ENCODE results near the gene GTF3C5. TPM values are rescaled to one million over a fixed set of nuclear protein-coding genes. Genes with fewer than 3 reads are reported as not detected.

Gene GTF3C5
- total and polyA plus RNA-seq, 2 of the 4 experiments (the other 2 are of a cell fraction): 49.1 to 52.3 TPM

DNA sequence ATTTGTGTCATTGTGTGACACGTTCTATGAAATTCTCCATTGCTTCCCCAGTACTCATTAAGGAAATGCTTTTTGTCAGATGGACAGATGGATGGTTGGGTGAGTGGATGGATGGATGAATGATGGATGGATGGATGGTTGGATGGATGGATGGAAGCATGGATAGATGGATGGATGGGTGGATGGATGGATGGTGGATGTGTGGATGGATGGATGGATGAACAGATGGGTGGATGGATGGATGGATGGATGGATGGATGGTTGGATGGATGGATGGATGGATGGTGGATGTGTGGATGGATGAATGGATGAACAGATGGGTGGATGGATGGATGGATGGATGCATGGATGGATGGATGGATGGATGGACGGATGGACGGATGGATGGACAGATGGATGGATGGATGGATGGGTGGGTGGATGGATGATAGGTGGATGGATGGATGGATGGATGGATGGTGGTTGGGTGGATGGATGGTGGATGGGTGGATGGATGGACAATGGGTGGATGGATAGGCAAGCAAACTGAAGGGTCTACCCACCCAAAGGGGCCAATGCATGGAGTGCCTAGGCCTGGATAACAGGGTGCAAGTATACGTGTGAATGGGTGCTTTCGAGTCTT, 24.0 kb upstream of the GTF3C5 start:
- H3K56ac ChIP-seq (ENCODE audit: extremely low read depth, insufficient read depth, low read length): no peak overlapping the region
- no peak for TF ChIP-seq FOS (IDR thresholded peaks at IDR 0.05; ENCODE audit: low read depth, low read length)
- TF ChIP-seq RAD21 (IDR thresholded peaks at IDR 0.05; ENCODE audit: low read length): no peak
- TF ChIP-seq NFE2L2 (IDR thresholded peaks at IDR 0.05; ENCODE audit: low read depth, low read length): no peak
- no peaks in the 10 kb centered on the region; the same call in 1 of the 2 replicates for H3K9me3 ChIP-seq (ENCODE audit: control insufficient read depth, insufficient read depth, low read length)
- H3K9ac ChIP-seq (ENCODE audit: low read depth, low read length): no peak overlapping the region
- in situ Hi-C loops (cut with MboI; ENCODE audit: low sequenced_read_pairs): no loop called here
- no TSS peak for BruUV-seq (replicated peaks)
- H4K20me1 ChIP-seq (ENCODE audit: insufficient read depth, low read length): no peaks in the 10 kb centered on the region
- no peak overlapping the region for H2BK15ac ChIP-seq (ENCODE audit: low read depth, low read length)
- H3K4me1 ChIP-seq (ENCODE audit: control insufficient read depth, insufficient read depth, low read length): no peaks in the 10 kb centered on the region
- WGBS, 2 experiments (ENCODE audit: extremely low coverage in 2 of 2, insufficient read length in 1 of 2): 32% methylated on average over 2 of the region's 5 CpGs; no CpG with 5 or more reads in 1 of the 2 experiments
- H2AFZ ChIP-seq (replicated peaks; ENCODE audit: low read length, poor library complexity): no peak overlapping the region
- no peak overlapping the region for H2BK120ac ChIP-seq (ENCODE audit: low read depth, low read length)
- no peak overlapping the region for H2BK20ac ChIP-seq (ENCODE audit: low read depth, low read length)
- H3K23ac ChIP-seq (ENCODE audit: low read depth, low read length): no peak overlapping the region
- H3K9me1 ChIP-seq (ENCODE audit: insufficient read depth, low read length): no peaks in the 10 kb centered on the region
- no peak overlapping the region for H2AK5ac ChIP-seq (ENCODE audit: low read depth, low read length)
- dilution Hi-C loops (cut with HindIII; ENCODE audit: low sequenced_read_pairs, unreplicated experiment): no loop called here
- no peak overlapping the region for H3K4me3 ChIP-seq (ENCODE audit: insufficient read depth, low read depth, low read length)
- ATAC-seq (ENCODE audit: low read depth) (no peak), DNase-seq (no peak)
- H3K36me3 ChIP-seq (ENCODE audit: control insufficient read depth, insufficient read depth, low read length): no peaks in the 10 kb centered on the region
- H4K5ac ChIP-seq (ENCODE audit: low read depth, low read length): no peak overlapping the region
- no peak overlapping the region for H2AK9ac ChIP-seq (replicated peaks; ENCODE audit: low read depth, low read length, poor library complexity)
- ChIA-PET POLR2A (ENCODE audit: unreplicated experiment) (no interaction called here), CTCF (interaction anchor here (1.4 kb wide), 1 partner anchor 15 kb away, joined by 3 read pairs; no protein-coding TSS in a partner anchor)
- H3K4me2 ChIP-seq (ENCODE audit: low read depth, low read length): no peak overlapping the region
- no peak overlapping the region for H4K91ac ChIP-seq (ENCODE audit: insufficient read depth, low read depth, low read length)
- no peak overlapping the region for H3K4ac ChIP-seq (ENCODE audit: low read depth, low read length)
- H4K8ac ChIP-seq (ENCODE audit: low read depth in 2 of 2, low read length in 2 of 2): no peak overlapping the region
- peaks cover 50% of the 10 kb centered on the region for H3K27me3 ChIP-seq (ENCODE audit: control insufficient read depth, insufficient read depth, low read length)
- H3K14ac ChIP-seq (replicated peaks; ENCODE audit: low read depth, low read length): no peak overlapping the region
- no peak overlapping the region for H3K18ac ChIP-seq (ENCODE audit: low read depth, low read length)
- peak overlapping the region; percentile 50 for H2BK5ac ChIP-seq (ENCODE audit: low read depth, low read length, poor library complexity, severe bottlenecking)
- H3K27ac ChIP-seq (ENCODE audit: insufficient read depth, low read length): no peak overlapping the region
- intact Hi-C loops (cut with micrococcal nuclease): no loop called here
- H3K79me1 ChIP-seq (ENCODE audit: low read depth in 1 of 2, low read length in 2 of 2): no peaks in the 10 kb centered on the region
